Subcutaneous adipose tissue (tissue), 4 donors: ENCODE data around the gene CDH24. TPM values are rescaled to one million over a fixed set of nuclear protein-coding genes. Genes with fewer than 3 reads are reported as not detected.

Experiments
- CTCF ChIP-seq: fragments of 450-650 bp; IDR thresholded peaks from one replicate; pipeline ENCODE4 v1.5.1; 2016; ENCODE audit warnings: low read depth, mild to moderate bottlenecking, control low read depth, antibody characterized with exemption, moderate library complexity
- total RNA-seq, 4 donors: library from RNA; depleted of rRNA; stranded (reverse); fragments of >200 nt; gene quantifications; one replicate each; pipeline ENCODE4 v1.1.0, GENCODE V29; 2016

The CDH24 gene
- total RNA-seq, 4 donors from 2014 or later: 1.5 to 4.1 (median 1.8) TPM

- TF ChIP-seq CTCF: no peak
Measured at GRCh38 chr14:23076785-23077408, 19.6 kb upstream of the CDH24 start.

- TF ChIP-seq CTCF: no peak
Measured at GRCh38 chr14:23074906-23075305, 17.6 kb upstream of the CDH24 start.

DNA sequence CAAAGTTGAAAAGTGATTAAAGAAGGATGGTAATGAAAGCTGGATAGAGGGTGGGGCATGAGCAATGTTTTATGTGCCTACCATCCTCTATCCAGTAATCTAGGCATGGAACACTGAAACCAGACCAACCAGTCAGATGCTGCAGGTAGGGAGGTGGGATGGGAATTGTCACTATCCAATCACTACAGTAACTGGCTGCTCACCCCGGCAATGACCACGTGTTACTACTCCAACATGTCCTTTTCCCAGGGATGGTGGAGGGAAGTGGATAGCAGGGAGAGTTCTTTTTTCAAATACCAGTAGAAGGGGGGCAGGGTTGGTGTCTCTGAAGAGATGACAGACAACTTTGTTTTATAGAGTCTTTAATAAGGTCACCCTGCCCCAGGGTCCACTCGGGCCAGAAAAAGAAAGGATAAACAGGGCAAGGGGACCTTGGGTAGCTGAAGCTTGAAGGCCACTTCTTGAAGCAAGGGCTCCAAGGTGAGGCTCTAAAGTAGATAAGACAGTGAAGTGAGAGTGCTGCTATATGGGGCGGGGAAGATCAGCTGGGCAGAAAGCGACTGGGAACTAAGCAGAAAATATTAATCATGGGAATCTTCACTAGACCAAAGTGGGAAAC lies 14.7 kb upstream of the CDH24 start:
- no peak for TF ChIP-seq CTCF

DNA sequence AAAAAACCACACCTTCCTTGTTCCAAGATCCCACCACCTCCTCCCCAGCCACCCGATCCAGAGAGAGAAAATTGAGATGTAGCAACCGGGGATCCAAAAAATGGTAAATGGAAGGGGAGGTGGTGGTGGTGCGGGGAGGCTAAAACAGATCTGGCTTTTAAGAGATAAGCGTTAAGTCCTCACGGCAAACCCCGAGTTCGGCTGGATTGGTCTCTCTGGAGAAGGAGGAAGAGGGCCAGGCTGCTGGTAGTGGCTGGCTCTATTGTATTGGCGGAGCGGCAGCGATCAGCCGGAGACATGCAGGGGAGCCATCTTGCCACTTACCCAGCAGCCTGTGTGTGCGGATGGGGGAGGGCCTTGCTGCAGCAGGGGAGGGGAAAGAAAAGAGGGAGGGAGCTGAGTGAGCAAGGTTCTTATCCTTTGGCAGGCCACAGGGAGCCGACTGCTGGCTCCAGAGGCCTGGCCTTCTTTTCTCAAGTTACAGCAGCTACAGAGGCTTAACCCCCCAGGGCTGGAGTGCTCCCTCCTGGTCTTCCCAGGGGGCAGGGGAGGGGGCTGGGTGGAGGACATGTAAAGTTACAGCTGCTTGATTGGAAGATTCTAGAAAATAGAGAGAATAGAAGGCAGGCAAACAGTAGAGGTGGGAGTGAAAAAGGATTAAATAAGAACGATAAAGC lies 14.1 kb upstream of the CDH24 start:
- TF ChIP-seq CTCF: no peak

DNA sequence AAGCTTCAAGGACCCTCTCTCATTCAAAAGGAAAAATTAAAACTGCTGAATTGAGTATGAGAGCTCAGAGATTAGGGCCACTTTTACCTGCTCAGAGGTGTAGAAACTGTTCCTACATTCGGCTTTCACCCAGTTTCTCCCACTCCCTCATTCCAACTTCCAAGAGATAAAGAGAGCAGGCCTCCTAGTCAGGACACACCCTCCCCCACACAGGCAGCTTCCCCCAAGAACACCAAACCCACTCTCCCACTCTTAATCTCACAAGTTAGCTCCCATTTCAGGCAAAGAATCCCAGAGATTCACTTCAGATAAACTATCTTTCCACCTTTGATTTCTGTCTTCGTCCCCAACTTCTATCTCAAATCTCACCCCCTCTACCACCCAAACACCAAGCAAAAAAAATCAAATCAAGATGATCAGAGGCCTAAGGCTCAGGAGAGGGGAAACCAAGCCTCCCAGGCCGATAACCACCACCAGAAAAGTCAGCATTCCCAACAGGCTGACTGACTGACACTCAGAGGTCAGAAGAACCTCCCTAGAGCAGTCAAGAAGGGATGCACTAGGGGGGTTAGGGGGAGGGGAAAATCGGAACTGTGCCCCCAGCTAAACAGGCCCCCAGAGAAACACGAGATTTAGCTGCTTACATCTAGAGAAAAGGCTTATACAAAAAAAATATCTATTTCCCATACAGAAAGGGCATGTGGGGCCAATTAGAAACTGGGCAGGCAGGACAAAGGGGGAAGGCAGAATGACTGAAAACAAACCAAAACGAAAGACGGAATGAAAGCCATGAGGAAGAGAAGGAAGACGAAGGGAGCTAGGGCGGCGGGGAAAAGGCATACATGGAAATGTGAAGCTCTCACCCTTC lies 13.2 kb upstream of the CDH24 start:
- TF ChIP-seq CTCF: no peak

DNA sequence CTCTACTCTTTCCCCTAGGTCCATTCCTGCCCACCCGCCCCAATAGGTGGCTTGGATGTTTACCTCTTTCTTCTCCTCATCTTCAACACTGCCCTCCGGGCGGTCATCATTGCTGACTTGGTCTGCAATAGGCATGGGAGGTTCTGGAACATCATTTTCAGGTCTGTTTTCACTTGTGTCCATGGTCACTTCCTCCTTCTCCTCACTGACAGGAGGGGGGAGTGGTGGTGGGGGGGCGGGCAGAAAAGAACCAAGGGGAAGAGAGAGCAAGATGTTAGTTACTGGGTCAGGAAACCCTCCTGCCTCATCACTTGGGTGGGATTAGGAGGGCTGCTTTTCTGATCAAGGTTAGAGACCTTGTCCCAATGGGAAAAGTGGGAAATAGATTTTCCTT lies 12.1 kb upstream of the CDH24 start:
- TF ChIP-seq CTCF: no peak
